Panc1 (cell line): ENCODE data around the gene LMBRD2. TPM values are rescaled to one million over a fixed set of nuclear protein-coding genes. Genes with fewer than 3 reads are reported as not detected.

Experiments used
- ATAC-seq: fragments of 200-7000 bp; cut with Tn5 transposase; 2 replicates; pipeline ENCODE4 v1.9.1; 2020; ENCODE audit warnings: mild to moderate bottlenecking, moderate library complexity
- BruUV-seq: library from RNA; stranded (reverse); fragments of 400-500 nt; replicated peaks from 2 replicates; lab custom pipeline; 2021; lab: Mats Ljungman, UMichigan
- CTCF ChIA-PET: fragments of 300-600 bp; sonication (Branson Sonifier 250); formaldehyde crosslinking; loops from one replicate; lab custom pipeline; 2022; ENCODE audit warnings: antibody characterized with exemption; lab: Charles Lee
- POLR2A ChIA-PET: fragments of 300-600 bp; sonication (Branson Sonifier 250); formaldehyde crosslinking; loops from one replicate; lab custom pipeline; 2022; ENCODE audit warnings: antibody characterized with exemption; lab: Charles Lee
- DNase-seq: peaks from one replicate; pipeline ENCODE4 v3.0.0-alpha.2; 2010; ENCODE audit warnings: low read depth, low spot score
- H3K27ac ChIP-seq: 2 replicates; pipeline ENCODE4 v1.5.1; 2011; ENCODE audit warnings: mild to moderate bottlenecking, low read length, inconsistent platforms
- H3K27me3 ChIP-seq: fragments of 200-500 bp; sonication (Bioruptor generic); 2 replicates; pipeline ENCODE4 v1.6.0; 2014; ENCODE audit warnings: low read length, inconsistent platforms; ENCODE audit not compliant: control insufficient read depth, insufficient read depth
- H3K36me3 ChIP-seq: fragments of 200-500 bp; sonication (Bioruptor generic); 2 replicates; pipeline ENCODE4 v1.5.1; 2014; ENCODE audit warnings: inconsistent platforms, mild to moderate bottlenecking, low read length, moderate library complexity; ENCODE audit not compliant: control insufficient read depth, insufficient read depth
- H3K4me1 ChIP-seq: 2 replicates; pipeline ENCODE4 v1.5.1; 2011; ENCODE audit warnings: inconsistent platforms, mild to moderate bottlenecking, low read length, moderate library complexity; ENCODE audit not compliant: control insufficient read depth, insufficient read depth
- H3K4me3 ChIP-seq, 2 experiments: 2 replicates each; pipeline ENCODE4 v1.5.1; 2011 to 2012; ENCODE audit warnings: low read depth in 2 of 2, low read length in 2 of 2, mild to moderate bottlenecking in 2 of 2, inconsistent platforms in 1 of 2, moderate library complexity in 1 of 2
- H3K9me3 ChIP-seq: fragments of 200-500 bp; sonication (Bioruptor generic); 2 replicates; pipeline ENCODE4 v1.5.1; 2014; ENCODE audit warnings: low read depth, mild to moderate bottlenecking, inconsistent platforms, low read length, moderate library complexity; ENCODE audit not compliant: control insufficient read depth, insufficient read depth
- POLR2AphosphoS5 ChIP-seq: IDR thresholded peaks from 2 replicates; pipeline ENCODE4 v1.6.1; 2012; ENCODE audit warnings: mild to moderate bottlenecking, low read depth, low read length, moderate library complexity
- SIN3A ChIP-seq: IDR thresholded peaks from 2 replicates; pipeline ENCODE4 v1.6.1; 2012; ENCODE audit warnings: low read depth, mild to moderate bottlenecking, low read length, moderate library complexity, borderline replicate concordance; ENCODE audit not compliant: insufficient read depth
- TCF7L2 ChIP-seq: IDR thresholded peaks from 2 replicates; pipeline ENCODE4 v1.6.1; 2011; ENCODE audit warnings: mild to moderate bottlenecking, low read depth, low read length, inconsistent platforms
- in situ Hi-C: cut with HindIII; loops from 2 replicates; pipeline ENCODE4 v1.10.0; 2016; ENCODE audit warnings: low sequenced_read_pairs, low pct_unique_long_range_greater_than_20kb
- intact Hi-C: fragments of 100-400 bp; cut with micrococcal nuclease; formaldehyde crosslinking; loops from one replicate; pipeline ENCODE4 v1.10.0; 2022; ENCODE audit not compliant: unreplicated experiment
- total RNA-seq: library from RNA; stranded (reverse); gene quantifications from one replicate; pipeline ENCODE4 v1.2.1, GENCODE V29; 2021; ENCODE audit not compliant: unreplicated experiment
- TF ChIP-seq, protein P1 (sequence below): fragments of 450-650 bp; IDR thresholded peaks from 2 replicates; pipeline ENCODE4 v1.5.1; 2017; ENCODE audit warnings: mild to moderate bottlenecking
- TF ChIP-seq, protein P2 (sequence below), 2 experiments: IDR thresholded peaks; 2 replicates each; pipeline ENCODE4 v1.6.1; 2011 to 2012; ENCODE audit warnings: low read depth in 2 of 2, control low read depth in 1 of 2, low read length in 1 of 2, mild to moderate bottlenecking in 1 of 2, moderate library complexity in 1 of 2; ENCODE audit not compliant: insufficient read depth in 1 of 2

The LMBRD2 gene
- total RNA-seq, 1 experiment from 2014 or later: 7.1 TPM

DNA sequence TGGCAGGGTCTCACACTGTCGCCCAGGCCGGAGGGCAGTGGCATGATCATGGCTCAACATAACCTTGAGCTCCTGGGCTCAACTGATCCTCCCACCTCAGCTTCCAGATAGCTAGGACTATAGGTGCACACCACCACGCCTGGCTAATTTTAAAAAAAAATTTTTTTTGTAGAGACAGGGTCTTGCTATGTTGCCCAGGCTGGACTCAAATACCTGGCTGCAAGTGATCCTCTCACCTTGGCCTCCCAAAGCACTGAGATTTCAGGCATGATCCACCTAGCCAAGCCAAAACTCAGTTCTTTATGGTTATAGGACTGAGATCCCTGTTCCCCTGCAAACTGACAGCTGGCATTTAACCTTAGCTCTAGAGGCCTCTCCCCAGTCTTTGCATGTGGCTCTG, 5.3 kb downstream of the LMBRD2 start:
- H3K4me3 ChIP-seq: no peak overlapping the region
- TF ChIP-seq POLR2AphosphoS5 (no peak), SIN3A (no peak), TCF7L2 (no peak)
- TF ChIP-seq, protein P1, sequence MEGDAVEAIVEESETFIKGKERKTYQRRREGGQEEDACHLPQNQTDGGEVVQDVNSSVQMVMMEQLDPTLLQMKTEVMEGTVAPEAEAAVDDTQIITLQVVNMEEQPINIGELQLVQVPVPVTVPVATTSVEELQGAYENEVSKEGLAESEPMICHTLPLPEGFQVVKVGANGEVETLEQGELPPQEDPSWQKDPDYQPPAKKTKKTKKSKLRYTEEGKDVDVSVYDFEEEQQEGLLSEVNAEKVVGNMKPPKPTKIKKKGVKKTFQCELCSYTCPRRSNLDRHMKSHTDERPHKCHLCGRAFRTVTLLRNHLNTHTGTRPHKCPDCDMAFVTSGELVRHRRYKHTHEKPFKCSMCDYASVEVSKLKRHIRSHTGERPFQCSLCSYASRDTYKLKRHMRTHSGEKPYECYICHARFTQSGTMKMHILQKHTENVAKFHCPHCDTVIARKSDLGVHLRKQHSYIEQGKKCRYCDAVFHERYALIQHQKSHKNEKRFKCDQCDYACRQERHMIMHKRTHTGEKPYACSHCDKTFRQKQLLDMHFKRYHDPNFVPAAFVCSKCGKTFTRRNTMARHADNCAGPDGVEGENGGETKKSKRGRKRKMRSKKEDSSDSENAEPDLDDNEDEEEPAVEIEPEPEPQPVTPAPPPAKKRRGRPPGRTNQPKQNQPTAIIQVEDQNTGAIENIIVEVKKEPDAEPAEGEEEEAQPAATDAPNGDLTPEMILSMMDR: no peak
- TF ChIP-seq, protein P2, sequence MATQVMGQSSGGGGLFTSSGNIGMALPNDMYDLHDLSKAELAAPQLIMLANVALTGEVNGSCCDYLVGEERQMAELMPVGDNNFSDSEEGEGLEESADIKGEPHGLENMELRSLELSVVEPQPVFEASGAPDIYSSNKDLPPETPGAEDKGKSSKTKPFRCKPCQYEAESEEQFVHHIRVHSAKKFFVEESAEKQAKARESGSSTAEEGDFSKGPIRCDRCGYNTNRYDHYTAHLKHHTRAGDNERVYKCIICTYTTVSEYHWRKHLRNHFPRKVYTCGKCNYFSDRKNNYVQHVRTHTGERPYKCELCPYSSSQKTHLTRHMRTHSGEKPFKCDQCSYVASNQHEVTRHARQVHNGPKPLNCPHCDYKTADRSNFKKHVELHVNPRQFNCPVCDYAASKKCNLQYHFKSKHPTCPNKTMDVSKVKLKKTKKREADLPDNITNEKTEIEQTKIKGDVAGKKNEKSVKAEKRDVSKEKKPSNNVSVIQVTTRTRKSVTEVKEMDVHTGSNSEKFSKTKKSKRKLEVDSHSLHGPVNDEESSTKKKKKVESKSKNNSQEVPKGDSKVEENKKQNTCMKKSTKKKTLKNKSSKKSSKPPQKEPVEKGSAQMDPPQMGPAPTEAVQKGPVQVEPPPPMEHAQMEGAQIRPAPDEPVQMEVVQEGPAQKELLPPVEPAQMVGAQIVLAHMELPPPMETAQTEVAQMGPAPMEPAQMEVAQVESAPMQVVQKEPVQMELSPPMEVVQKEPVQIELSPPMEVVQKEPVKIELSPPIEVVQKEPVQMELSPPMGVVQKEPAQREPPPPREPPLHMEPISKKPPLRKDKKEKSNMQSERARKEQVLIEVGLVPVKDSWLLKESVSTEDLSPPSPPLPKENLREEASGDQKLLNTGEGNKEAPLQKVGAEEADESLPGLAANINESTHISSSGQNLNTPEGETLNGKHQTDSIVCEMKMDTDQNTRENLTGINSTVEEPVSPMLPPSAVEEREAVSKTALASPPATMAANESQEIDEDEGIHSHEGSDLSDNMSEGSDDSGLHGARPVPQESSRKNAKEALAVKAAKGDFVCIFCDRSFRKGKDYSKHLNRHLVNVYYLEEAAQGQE (IDR thresholded peaks at IDR 0.05; ENCODE audit: insufficient read depth in 1 of 2, low read depth in 2 of 2, low read length in 1 of 2): no peak
- ChIA-PET POLR2A (no interaction called here), CTCF (interaction anchor here (0.7 kb wide), 1 partner anchor 543 kb away, joined by 4 read pairs; no protein-coding TSS in a partner anchor)
- in situ Hi-C loops: no loop called here
- H3K36me3 ChIP-seq: no peaks in the 10 kb centered on the region; the same call in 1 of the 2 replicates
- intact Hi-C loops: no loop called here
- no peaks in the 10 kb centered on the region for H3K9me3 ChIP-seq
- ATAC-seq (no peak), DNase-seq (no peak)
- H3K4me1 ChIP-seq: no peaks in the 10 kb centered on the region
- no peaks in the 10 kb centered on the region for H3K27me3 ChIP-seq
- H3K27ac ChIP-seq: no peak overlapping the region
- BruUV-seq: no TSS peak

DNA sequence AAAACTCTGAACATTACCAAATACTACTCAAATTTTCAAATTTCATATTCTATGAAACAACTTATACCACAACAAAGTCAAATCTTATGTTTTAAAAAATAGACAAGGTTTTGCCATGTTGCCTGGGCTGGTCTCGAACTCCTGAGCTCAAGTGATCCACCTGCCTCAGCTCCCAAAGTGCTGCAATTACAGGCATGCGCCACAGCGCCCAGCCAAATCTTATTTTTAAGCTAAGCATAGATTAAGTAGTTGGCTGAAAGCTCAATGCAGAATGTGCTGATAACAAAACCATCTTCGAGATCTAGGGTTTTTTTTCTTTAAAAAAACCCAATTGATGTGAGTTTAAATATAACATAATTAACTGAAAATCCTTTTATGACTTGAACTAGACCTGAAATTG, 6.4 kb downstream of the LMBRD2 start:
- no peaks in the 10 kb centered on the region for H3K36me3 ChIP-seq
- ATAC-seq (no peak), DNase-seq (no peak)
- TF ChIP-seq, protein P1: no peak
- no peak for TF ChIP-seq TCF7L2
- TF ChIP-seq, protein P2 (IDR thresholded peaks at IDR 0.05; ENCODE audit: insufficient read depth in 1 of 2, low read depth in 2 of 2, low read length in 1 of 2): no peak
- no peak for TF ChIP-seq POLR2AphosphoS5
- TF ChIP-seq SIN3A: no peak
- H3K27me3 ChIP-seq: no peaks in the 10 kb centered on the region
- in situ Hi-C loops (no loop called here), intact Hi-C loops (no loop called here)
- POLR2A ChIA-PET: no interaction called here
- BruUV-seq: no TSS peak
- no peaks in the 10 kb centered on the region for H3K9me3 ChIP-seq
- H3K4me1 ChIP-seq: no peaks in the 10 kb centered on the region
- CTCF ChIA-PET: interaction anchor here (0.6 kb wide), 1 partner anchor 82 kb away, joined by 4 read pairs; no protein-coding TSS in a partner anchor
- H3K4me3 ChIP-seq: no peak overlapping the region
- H3K27ac ChIP-seq: no peak overlapping the region
